ENCODE results near the gene FIGN. TPM values are rescaled to one million over a fixed set of nuclear protein-coding genes. Genes with fewer than 3 reads are reported as not detected.

The FIGN gene
- total and polyA plus RNA-seq, 2 experiments from 2014 or later: 0.76 to 2.6 TPM

DNA sequence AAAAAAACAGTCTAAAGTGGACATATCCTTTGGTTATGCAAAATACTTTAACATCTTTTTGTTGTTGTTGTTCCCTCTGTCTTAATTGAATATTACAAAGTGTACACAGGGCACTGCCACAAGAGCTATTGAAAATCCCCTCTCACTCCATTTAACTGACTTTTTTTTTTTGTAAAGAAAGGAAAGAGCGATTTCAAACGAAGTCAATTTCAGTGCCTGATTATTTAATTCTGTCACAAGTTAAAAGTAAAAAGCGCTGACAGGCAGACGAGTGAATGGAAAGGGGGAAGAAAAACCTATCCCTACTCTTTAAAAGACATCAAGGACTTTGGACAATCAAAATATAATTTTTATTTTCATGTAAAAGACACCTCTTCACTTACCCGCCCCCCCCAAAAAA is 1.9 kb downstream of the FIGN start:
- H3K4me1 ChIP-seq (ENCODE audit: insufficient read depth): peaks cover 20% of the 10 kb centered on the region
- no peaks in the 10 kb centered on the region for H3K9me2 ChIP-seq (ENCODE audit: insufficient read depth)
- peak overlapping the region; percentile 93 for H2AFZ ChIP-seq
- H3K4me3 ChIP-seq: peak overlapping the region; percentile 93
- in situ Hi-C loops (cut with MboI): no loop called here
- H3K79me2 ChIP-seq (ENCODE audit: insufficient read depth): peaks cover 58% of the 10 kb centered on the region
- H3K9me3 ChIP-seq (ENCODE audit: low read depth): no peaks in the 10 kb centered on the region
- H3K27me3 ChIP-seq (replicated peaks; ENCODE audit: insufficient read depth): no peaks in the 10 kb centered on the region
- no peaks in the 10 kb centered on the region for H3K36me3 ChIP-seq (ENCODE audit: low read depth)
- H3K9ac ChIP-seq: peak overlapping the region; percentile 81
- peak overlapping the region; percentile 97 for H3K4me2 ChIP-seq (ENCODE audit: unreplicated experiment)
- DNase-seq: peak; percentile 27
- 1 to 2% methylated on average over 5 of the region's 5 CpGs for WGBS, 2 experiments (ENCODE audit: low coverage in 1 of 2, low lambda C conversion rate in 2 of 2, missing lambda C conversion rate in 2 of 2)
- TF ChIP-seq EZH2 (IDR thresholded peaks at IDR 0.05; ENCODE audit: insufficient read depth, poor library complexity, severe bottlenecking): no peak
- TF ChIP-seq EZH2phosphoT487 (IDR thresholded peaks at IDR 0.05; ENCODE audit: insufficient read depth, low read depth): no peak
- H4K20me1 ChIP-seq (ENCODE audit: insufficient read depth): no peaks in the 10 kb centered on the region
- peaks cover 8% of the 10 kb centered on the region; the same call in 1 of the 2 replicates for H3F3A ChIP-seq (ENCODE audit: insufficient read depth)
- H3K27ac ChIP-seq: peak overlapping the region; percentile 34

DNA sequence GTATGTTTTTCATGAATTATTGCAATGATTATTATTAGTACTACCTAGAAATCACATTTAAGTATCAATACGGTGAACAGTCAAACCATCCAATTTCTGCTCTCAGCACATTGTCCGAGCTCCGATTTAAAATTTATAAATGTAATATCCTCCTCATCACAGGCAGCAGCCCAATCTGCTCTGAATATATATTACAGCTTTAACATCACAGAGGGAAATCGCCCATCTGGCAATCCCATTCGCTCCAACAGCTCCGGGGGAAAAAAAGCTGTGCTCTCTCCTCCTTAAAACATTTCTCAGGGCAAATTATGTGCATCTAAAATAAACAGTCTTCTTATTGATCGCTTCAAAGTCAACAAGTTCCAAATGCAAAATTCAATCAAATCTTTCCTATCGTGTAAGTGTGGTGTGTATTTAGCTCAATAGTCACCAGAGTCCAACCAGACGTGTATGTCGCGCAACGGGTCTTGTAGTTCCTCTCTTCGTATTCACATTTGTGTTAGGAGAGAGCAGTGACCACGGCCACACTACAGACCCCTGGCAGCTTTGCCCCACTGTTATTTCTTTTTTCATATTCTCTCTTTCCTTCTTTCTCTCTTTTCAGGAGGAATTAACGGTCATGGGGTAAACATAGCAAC is 2.4 kb downstream of the FIGN start:
- TF ChIP-seq EZH2phosphoT487 (IDR thresholded peaks at IDR 0.05; ENCODE audit: insufficient read depth, low read depth) (no peak), EZH2 (IDR thresholded peaks at IDR 0.05; ENCODE audit: insufficient read depth, poor library complexity, severe bottlenecking) (no peak)
- 1 to 2% methylated on average over 15 of the region's 15 CpGs for WGBS, 2 experiments (ENCODE audit: low coverage in 1 of 2, low lambda C conversion rate in 2 of 2, missing lambda C conversion rate in 2 of 2)
- Histone ChIP-seq H3K36me3 (ENCODE audit: low read depth) (no peaks in the 10 kb centered on the region), H3K4me3 (peak overlapping the region; percentile 93), H3K4me1 (ENCODE audit: insufficient read depth) (peaks cover 20% of the 10 kb centered on the region), H3K9me3 (ENCODE audit: low read depth) (no peaks in the 10 kb centered on the region), H2AFZ (peak overlapping the region; percentile 93), H3K27ac (peak overlapping the region; percentile 34), H3K9me2 (ENCODE audit: insufficient read depth) (no peaks in the 10 kb centered on the region), H3K79me2 (ENCODE audit: insufficient read depth) (peaks cover 63% of the 10 kb centered on the region), H3K4me2 (ENCODE audit: unreplicated experiment) (peak overlapping the region; percentile 97), H3F3A (ENCODE audit: insufficient read depth) (peaks cover 8% of the 10 kb centered on the region; the same call in 1 of the 2 replicates), H3K27me3 (replicated peaks; ENCODE audit: insufficient read depth) (no peaks in the 10 kb centered on the region), H4K20me1 (ENCODE audit: insufficient read depth) (no peaks in the 10 kb centered on the region), H3K9ac (peak overlapping the region; percentile 81)
- in situ Hi-C loops (cut with MboI): no loop called here
- DNase-seq: peak; percentile 67

DNA sequence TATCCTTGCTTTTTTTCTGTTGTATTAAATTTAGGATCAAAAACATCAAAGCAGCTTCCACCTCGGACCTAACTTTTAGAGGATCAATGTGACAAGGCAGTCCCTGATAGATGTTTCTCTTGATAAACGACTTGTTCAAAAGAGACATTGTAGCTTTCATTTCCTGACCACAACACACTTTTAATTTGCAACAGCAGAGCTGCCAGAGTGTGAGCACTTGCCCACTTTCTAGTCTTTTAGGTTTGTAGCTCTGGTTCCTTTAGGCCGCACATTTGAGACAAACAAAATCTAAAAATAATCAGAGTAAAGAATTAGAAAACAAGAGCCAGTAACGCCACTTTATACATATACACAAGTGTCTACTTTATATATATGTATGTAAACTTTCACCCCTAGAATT is 3.1 kb downstream of the FIGN start:
- Histone ChIP-seq H3K4me3 (peak overlapping the region; percentile 93), H2AFZ (peak overlapping the region; percentile 93), H3K27me3 (replicated peaks; ENCODE audit: insufficient read depth) (no peaks in the 10 kb centered on the region), H3K9me2 (ENCODE audit: insufficient read depth) (no peaks in the 10 kb centered on the region), H3K79me2 (ENCODE audit: insufficient read depth) (peaks cover 63% of the 10 kb centered on the region), H3K4me1 (ENCODE audit: insufficient read depth) (peaks cover 20% of the 10 kb centered on the region), H3K9me3 (ENCODE audit: low read depth) (no peaks in the 10 kb centered on the region), H3K36me3 (ENCODE audit: low read depth) (no peaks in the 10 kb centered on the region), H3F3A (ENCODE audit: insufficient read depth) (peaks cover 8% of the 10 kb centered on the region; the same call in 1 of the 2 replicates), H3K4me2 (ENCODE audit: unreplicated experiment) (peak overlapping the region; percentile 97), H4K20me1 (ENCODE audit: insufficient read depth) (no peaks in the 10 kb centered on the region), H3K27ac (peak overlapping the region; percentile 34), H3K9ac (peak overlapping the region; percentile 81)
- in situ Hi-C loops (cut with MboI): no loop called here
- TF ChIP-seq EZH2 (IDR thresholded peaks at IDR 0.05; ENCODE audit: insufficient read depth, poor library complexity, severe bottlenecking) (no peak), EZH2phosphoT487 (IDR thresholded peaks at IDR 0.05; ENCODE audit: insufficient read depth, low read depth) (no peak)
- peak; percentile 45 for DNase-seq
- 0 to 1% methylated on average over 4 of the region's 4 CpGs for WGBS, 2 experiments (ENCODE audit: low coverage in 1 of 2, low lambda C conversion rate in 2 of 2, missing lambda C conversion rate in 2 of 2)

DNA sequence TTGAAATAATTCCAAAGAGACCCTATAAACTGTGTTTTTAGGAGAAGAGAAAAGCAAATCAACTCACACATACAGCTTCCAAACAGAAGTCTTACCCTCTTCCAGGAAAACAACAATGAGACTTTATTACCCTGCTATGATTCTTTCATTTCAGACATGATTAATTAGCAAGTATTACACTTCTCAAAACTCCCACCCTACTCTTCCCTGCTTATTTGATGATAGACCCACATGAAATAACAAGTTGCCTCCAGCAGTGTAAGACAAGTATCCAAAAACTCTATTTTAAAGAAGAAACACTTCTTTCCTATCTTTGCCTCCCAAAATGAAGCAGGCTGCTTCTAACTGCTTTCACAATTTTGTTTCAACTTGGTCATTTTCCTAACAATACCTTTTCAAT is 4.1 kb downstream of the FIGN start:
- H3K9ac ChIP-seq: peak overlapping the region; percentile 81
- 0 out of 2 replicates have a peak, but pooled peaks have one; percentile 25 for TF ChIP-seq EZH2phosphoT487 (IDR thresholded peaks at IDR 0.05; ENCODE audit: insufficient read depth, low read depth)
- no peak for TF ChIP-seq EZH2 (IDR thresholded peaks at IDR 0.05; ENCODE audit: insufficient read depth, poor library complexity, severe bottlenecking)
- no peaks in the 10 kb centered on the region for H4K20me1 ChIP-seq (ENCODE audit: insufficient read depth)
- no peaks in the 10 kb centered on the region for H3K27me3 ChIP-seq (replicated peaks; ENCODE audit: insufficient read depth)
- H3K9me3 ChIP-seq (ENCODE audit: low read depth): no peaks in the 10 kb centered on the region
- no peaks in the 10 kb centered on the region for H3K36me3 ChIP-seq (ENCODE audit: low read depth)
- peaks cover 20% of the 10 kb centered on the region for H3K4me1 ChIP-seq (ENCODE audit: insufficient read depth)
- peaks cover 8% of the 10 kb centered on the region; the same call in 1 of the 2 replicates for H3F3A ChIP-seq (ENCODE audit: insufficient read depth)
- peaks cover 63% of the 10 kb centered on the region for H3K79me2 ChIP-seq (ENCODE audit: insufficient read depth)
- peak; percentile 15 for DNase-seq
- H3K27ac ChIP-seq: 0 out of 2 replicates have a peak overlapping the region, but pooled peaks have one; percentile 34
- H3K4me3 ChIP-seq: peak overlapping the region; percentile 93
- peak overlapping the region; percentile 93 for H2AFZ ChIP-seq
- H3K9me2 ChIP-seq (ENCODE audit: insufficient read depth): no peaks in the 10 kb centered on the region
- in situ Hi-C loops (cut with MboI): no loop called here
- peak overlapping the region; percentile 97 for H3K4me2 ChIP-seq (ENCODE audit: unreplicated experiment)
